HEK293T (cell line): ENCODE measurements around the gene MTOR.

Experiments
- CTCF ChIA-PET: fragments of 350-600 bp; formaldehyde crosslinking; extraction: SDS; loops from one replicate; lab custom pipeline; 2021; ENCODE audit warnings: antibody characterized with exemption, inconsistent platforms; lab: Yijun Ruan, JAX
- POLR2A ChIA-PET: fragments of 350-600 bp; formaldehyde crosslinking; extraction: SDS; loops from one replicate; lab custom pipeline; 2020; ENCODE audit warnings: antibody characterized with exemption, inconsistent platforms; lab: Yijun Ruan, JAX
- DNase-seq: peaks from one replicate; pipeline ENCODE4 v3.0.0; 2012; ENCODE audit warnings: mixed read lengths; ENCODE audit errors: extremely low spot score
- CTBP1 ChIP-seq: fragments of 450-650 bp; IDR thresholded peaks from 2 replicates; pipeline ENCODE4 v1.6.1; 2016; ENCODE audit warnings: borderline replicate concordance
- ELF4 ChIP-seq: fragments of 450-650 bp; IDR thresholded peaks from 2 replicates; pipeline ENCODE4 v1.6.1; 2017; ENCODE audit warnings: antibody characterized with exemption
- FOXM1 ChIP-seq: fragments of 450-650 bp; IDR thresholded peaks from 2 replicates; pipeline ENCODE4 v1.6.1; 2017; ENCODE audit warnings: mild to moderate bottlenecking, borderline replicate concordance
- LEF1 ChIP-seq: fragments of 450-650 bp; IDR thresholded peaks from 2 replicates; pipeline ENCODE4 v1.6.1; 2017; ENCODE audit warnings: mild to moderate bottlenecking, borderline replicate concordance
- NFRKB ChIP-seq: fragments of 450-650 bp; IDR thresholded peaks from 2 replicates; pipeline ENCODE4 v1.6.1; 2016; ENCODE audit warnings: mild to moderate bottlenecking, moderate library complexity

The MTOR gene

GRCh38 chr1:11057477-11057876 is 204.9 kb downstream of the MTOR start:
- TF ChIP-seq CTBP1 (no peak), NFRKB (no peak), FOXM1 (no peak), LEF1 (no peak), ELF4 (no peak)
- no peak for DNase-seq
- ChIA-PET CTCF (no interaction called here), POLR2A (no interaction called here)
